GM21367 (cell line): ENCODE data around the gene PER2.

Experiments used
- ATAC-seq: cut with Tn5 transposase; IDR thresholded peaks from one replicate; pipeline ENCODE4 v1.9.1; 2021; ENCODE audit not compliant: unreplicated experiment

PER2 gene

GRCh38 chr2:238269741-238270140, 18.7 kb downstream of the PER2 start:
- no peak for ATAC-seq

- no peak for ATAC-seq
Observed at GRCh38 chr2:238267884-238268680, 20.3 kb downstream of the PER2 start.

DNA sequence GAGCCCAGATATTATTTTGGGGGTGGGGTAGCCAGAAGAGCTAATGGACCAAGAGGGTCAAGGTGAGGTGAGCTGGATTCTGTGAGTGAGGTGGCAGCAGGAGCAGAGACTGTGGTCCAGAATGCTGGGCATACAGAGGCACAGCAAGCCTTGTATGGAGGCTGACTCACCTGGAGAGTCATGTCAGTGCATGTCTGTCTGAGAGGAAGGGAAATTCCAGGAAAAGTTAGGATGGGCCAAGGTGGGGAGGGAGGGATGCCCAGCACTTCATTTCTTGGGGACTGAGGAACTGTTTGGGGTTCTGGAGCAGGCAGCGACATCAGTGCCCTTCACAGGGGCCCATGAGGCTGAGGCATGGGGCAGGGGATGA, 21.1 kb downstream of the PER2 start:
- ATAC-seq = no peak

GRCh38 chr2:238265605-238266004, 22.8 kb downstream of the PER2 start:
- ATAC-seq = no peak

GRCh38 chr2:238264072-238264460, 24.3 kb downstream of the PER2 start:
- no peak for ATAC-seq

DNA sequence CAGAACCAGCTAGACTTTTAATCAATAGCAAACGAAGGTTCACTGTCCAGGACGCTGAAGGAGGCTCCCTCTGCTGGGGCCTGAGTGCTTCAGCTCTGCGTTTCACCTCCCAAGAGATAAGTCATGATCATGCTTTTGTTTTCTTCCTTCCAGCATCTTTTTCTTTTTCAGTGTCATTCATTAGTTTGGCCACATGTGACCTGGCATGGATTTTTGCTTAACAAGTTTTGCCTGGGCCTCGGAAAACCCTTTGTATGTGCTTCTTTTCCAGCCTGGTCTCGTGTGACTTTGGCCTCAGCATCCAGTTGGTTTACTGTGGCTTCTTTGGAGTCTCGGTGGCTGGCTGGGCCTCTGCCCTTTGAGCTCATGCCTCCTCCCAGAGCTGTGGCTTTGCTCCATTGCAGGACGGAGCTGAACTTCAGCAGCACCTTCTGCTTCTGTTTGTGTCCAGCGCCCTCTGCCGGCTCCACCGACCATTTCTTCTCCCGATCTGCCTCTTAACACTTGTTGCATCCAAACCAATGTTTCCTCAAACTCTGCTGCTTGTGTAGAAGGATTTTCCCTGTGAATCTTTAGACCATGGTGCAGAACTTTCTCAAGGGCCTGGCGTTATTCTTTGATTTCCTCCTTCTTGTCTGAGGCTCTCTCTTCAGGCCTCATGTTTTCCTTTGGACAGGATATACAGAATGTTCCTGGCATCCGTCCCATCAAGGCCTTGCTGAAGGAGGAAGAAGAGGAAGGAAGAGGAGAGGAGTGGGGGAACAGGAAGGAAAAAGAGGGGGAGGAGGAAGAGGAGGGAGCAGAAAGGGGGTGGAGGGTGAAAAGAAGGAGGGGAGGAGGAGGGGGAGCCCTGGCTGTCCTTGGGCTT, 25.0 kb downstream of the PER2 start:
- no peak for ATAC-seq

DNA sequence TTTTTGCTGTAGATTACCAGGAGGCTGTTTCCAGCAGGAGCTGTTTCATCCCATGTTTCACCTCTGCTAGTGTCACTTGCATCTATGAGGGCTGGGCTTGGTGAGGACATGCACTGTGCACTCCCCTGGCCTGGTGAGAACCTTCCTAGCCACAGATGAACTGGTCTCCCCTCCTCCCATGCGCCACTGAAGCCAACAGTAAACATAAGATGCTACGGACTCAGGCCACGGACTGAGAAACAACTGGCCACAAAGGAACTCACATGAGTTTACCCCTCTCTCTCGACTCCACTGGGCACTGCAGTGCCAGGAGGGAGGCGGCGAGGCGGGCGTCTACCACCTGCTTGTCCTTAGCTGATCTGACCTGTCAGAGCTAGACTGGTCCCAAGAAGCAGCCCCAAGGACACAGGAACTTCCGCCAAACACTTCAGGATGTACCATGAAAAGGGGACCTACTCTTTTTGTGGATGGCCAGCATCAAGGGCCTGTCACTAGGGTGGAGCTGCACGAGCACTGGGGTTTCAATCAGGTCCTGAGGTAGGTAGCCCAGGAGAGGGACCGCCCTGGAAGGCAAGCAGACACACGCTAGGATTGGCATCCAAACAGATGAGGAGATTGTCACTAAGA, 25.8 kb downstream of the PER2 start:
- ATAC-seq = no peak

GRCh38 chr2:238261718-238262375, 26.6 kb downstream of the PER2 start:
- ATAC-seq = no peak

- no peak for ATAC-seq
Observed at GRCh38 chr2:238260883-238261282, 27.5 kb downstream of the PER2 start.

- ATAC-seq = no peak
Observed at GRCh38 chr2:238259061-238260020, 29.1 kb downstream of the PER2 start.

DNA sequence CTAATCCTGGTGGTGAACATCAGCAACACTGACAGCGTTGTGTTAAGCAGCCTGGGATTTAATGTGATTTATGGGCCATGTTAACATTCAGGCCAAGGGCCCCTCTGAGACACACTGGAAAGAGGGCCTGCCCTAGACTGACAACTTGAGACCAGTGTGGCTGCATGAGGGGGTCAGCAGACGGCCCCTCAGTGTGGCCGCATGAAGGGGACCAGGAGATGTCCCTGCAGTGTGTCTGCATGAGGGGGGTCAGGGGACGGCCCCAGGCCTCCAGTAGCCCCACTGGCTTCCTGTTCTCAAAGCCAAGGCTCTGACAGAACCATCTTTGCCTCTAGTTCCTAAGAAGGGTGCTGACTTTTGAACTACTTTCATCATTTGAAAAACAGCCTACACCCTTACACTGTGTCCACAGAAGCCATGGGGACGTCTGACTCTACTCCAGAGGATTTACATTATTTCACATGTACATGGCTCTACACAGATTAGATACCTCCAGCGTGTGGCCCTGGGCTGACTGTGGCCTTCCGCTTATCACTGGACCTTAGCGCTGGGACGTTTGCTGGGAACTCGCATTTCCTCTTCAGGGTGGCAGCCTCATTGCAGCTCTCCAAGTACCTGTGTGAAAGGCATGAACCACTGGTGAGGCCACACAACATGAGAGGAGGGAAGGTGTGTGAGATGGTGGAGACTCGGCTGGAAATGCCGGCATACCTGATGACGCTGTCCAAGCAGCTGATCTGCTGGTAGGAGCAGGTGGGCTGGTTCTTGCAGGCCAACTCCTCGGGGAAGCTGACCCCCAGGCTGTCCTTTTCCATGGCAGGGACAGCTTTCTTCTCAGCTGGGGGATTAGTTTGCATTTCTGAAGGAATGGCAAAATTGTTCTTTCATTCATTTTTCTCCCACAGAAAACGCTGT, 30.4 kb downstream of the PER2 start:
- no peak for ATAC-seq

DNA sequence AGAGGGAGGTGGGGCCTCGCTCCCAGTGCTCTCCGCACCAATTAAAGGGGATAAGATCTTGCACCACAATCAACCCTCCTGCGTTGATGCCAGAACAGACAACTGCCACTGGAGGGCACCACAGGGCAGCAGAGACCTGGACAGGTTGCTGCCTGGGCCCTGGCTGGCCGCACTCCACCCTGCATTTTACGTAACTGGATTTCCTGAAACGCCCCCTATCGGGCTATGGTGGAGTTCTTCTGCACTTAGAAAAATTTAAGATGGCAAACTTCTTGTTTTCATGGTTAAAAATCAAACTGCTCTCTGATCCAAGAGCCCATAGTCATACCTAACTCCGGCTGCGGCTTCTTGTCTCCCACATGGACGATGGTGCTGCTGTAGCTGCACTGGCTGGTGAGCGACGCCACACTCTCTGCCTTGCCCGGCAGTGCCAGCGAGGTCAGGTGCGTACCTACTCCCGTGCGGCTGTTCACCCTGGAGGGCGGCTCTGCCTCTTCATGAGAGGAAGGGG, 31.8 kb downstream of the PER2 start:
- no peak for ATAC-seq

GRCh38 chr2:238256111-238256510, 32.3 kb downstream of the PER2 start:
- no peak for ATAC-seq

GRCh38 chr2:238255636-238256035, 32.8 kb downstream of the PER2 start:
- ATAC-seq = no peak

DNA sequence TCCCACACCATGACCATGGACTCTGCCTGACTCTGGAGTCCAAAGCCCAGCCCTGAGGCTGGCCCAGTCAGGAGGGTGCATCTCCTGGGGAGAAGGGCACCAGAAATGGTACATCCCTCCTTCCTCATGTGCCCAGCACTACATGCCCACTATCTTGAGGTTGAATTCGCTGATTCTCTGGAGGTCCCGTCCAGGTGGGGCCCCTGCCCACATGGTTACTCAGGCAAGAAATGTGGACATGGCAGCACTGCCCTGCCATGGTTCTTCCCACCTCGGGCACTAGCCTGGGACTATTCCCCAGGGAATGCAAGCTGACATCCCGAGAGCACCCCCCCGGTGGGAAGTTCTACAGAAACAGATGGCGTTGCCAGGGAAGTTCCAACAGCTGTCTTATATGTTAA, 33.3 kb downstream of the PER2 start:
- ATAC-seq = no peak

DNA sequence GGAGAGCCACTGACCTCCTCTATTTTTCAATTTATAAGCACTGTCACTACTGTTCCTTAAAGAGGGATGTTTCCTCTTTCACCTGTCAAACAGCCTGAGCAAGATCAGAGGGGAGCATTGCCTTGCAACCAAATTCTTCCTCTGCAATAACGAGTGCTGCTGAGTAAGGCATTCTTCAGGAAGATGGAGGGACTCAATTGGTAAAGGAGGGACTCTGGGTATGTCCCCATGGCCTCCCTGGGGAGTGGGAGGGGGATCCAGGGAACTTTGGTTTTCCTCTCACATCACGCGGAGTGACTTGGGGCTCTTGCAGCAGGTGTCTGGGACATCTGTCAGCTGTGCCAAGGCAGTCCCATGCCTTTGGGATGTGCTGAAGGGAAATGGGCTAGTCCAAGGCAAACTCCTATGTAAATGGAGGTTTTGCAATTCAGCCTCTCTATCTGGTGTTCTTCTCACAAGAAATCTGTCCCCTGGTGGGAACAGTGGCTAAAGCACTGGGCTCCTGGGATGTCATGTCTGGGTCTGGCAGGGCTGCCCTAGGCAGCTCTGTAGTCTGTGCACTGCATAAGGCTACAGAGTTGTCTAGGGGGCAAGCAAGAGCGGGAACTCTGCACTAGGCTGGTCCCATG, 34.2 kb downstream of the PER2 start:
- ATAC-seq = no peak

DNA sequence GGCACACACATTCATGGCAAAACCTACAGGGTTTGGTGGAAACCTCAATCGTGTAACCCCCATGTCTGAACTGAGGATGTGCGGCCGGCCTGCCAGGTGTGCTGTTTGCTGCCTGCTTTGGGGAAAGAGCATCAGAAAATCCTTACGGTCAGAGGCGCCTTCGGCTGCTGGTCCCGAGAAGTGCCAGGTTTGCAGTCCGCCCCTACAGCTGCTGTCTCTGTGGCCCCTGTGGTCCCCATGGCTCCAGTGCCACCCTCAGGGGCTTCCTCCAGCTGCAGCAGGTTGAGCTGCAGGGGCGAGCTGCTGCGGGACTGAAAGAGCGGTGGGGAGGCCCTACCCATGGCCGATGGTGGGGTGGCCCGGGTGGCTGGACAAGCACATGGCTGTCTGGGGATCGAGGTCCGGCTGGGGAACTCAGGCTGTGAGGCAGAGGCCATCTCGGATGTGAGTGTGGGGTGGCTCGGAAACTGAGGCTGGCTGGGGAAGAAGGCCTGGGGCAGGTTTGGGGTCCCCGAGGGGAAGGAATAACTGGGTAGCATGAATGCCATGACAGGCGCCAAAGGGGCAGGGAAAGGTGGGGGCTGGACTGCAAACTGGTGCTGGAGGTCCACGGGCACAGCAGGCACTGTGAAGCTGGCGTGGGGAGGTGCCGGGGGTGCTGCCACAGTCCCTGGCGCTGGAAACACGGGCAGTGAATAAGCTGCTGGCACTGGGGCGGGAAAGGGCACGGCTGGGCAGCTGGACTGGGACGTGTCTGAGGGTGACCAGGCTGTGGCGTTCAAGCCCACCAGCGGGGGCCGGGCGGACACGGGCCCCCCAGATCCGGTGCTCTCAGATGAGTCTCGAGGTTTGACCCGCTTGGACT, 35.4 kb downstream of the PER2 start:
- ATAC-seq = no peak

- ATAC-seq = no peak
Observed at GRCh38 chr2:238251986-238252385, 36.4 kb downstream of the PER2 start.
